Naive thymus-derived CD8-positive, alpha-beta T cell (primary cell): ENCODE measurements around the gene ABHD2. TPM values are rescaled to one million over a fixed set of nuclear protein-coding genes. Genes with fewer than 3 reads are reported as not detected.
"Not testable (repeated sequence)": the region's sequence is repeated elsewhere in the genome, so short reads cannot be mapped to it uniquely, and the experiment has no call there.

Experiments used
- ATAC-seq, 2 donors: fragments of 150-1000 bp; cut with Tn5 transposase in 1 of 2; sonication (Bioruptor Pico), chemical (Tn5 transposase) in 1 of 2; 1 replicate in 1 of 2; 2 replicates in 1 of 2; pipeline ENCODE4 v1.10.0; 2021; ENCODE audit warnings: mild to moderate bottlenecking in 2 of 2, moderate library complexity in 2 of 2
- POLR2A ChIA-PET: fragments of 350-600 bp; sonication (Branson Sonifier 250); formaldehyde crosslinking; loops from one replicate; lab custom pipeline; 2021; ENCODE audit warnings: antibody characterized with exemption; lab: Charles Lee
- DNase-seq, 10 donors: peaks; one replicate each; pipeline versions ENCODE4 v3.0.0 to v3.0.0-alpha.2; 2020 to 2022
- H3K27ac Mint-ChIP-seq, 10 donors: one replicate each; pipeline ENCODE4 v1.8.0; 2020 to 2022; ENCODE audit warnings: mild to moderate bottlenecking in 10 of 10, mixed read lengths in 10 of 10, moderate library complexity in 4 of 10, inconsistent platforms in 1 of 10
- H3K27me3 Mint-ChIP-seq, 5 donors: one replicate each; pipeline ENCODE4 v1.8.0; 2021 to 2022; ENCODE audit warnings: mixed read lengths in 5 of 5
- H3K36me3 Mint-ChIP-seq, 3 donors: one replicate each; pipeline ENCODE4 v1.8.0; 2020 to 2022; ENCODE audit warnings: mixed read lengths in 3 of 3, mild to moderate bottlenecking in 2 of 3, inconsistent platforms in 1 of 3
- H3K4me1 Mint-ChIP-seq, 4 donors: one replicate each; pipeline ENCODE4 v1.8.0; 2021 to 2022; ENCODE audit warnings: mixed read lengths in 4 of 4
- H3K4me3 Mint-ChIP-seq, 10 donors: one replicate each; pipeline ENCODE4 v1.8.0; 2020 to 2022; ENCODE audit warnings: mild to moderate bottlenecking in 10 of 10, mixed read lengths in 10 of 10, moderate library complexity in 6 of 10, inconsistent platforms in 1 of 10
- H3K9me3 Mint-ChIP-seq, 9 donors: one replicate each; pipeline ENCODE4 v1.8.0; 2020 to 2022; ENCODE audit warnings: mixed read lengths in 9 of 9, mild to moderate bottlenecking in 3 of 9, inconsistent platforms in 1 of 9, moderate library complexity in 1 of 9
- polyA plus RNA-seq, 3 donors: library from polyadenylated mRNA; unstranded; fragments of 300-500 nt; fragmentation: Illumina TruSeq; gene quantifications; one replicate each; pipeline ENCODE4 v1.2.3, GENCODE V29; 2021
- total RNA-seq, 8 experiments: library from RNA in 2 of 8; stranded (reverse) in 2 of 8; gene quantifications; one replicate each; pipeline ENCODE4 v1.2.3 and lab custom pipeline; 2021 to 2026

The ABHD2 gene
- total and polyA plus RNA-seq, 5 experiments from 2014 or later = 14.0 to 49.9 (median 17.1) TPM

- Mint-ChIP-seq H3K27me3 (no peaks in the 10 kb centered on the region), H3K4me3 (no peak overlapping the region), H3K4me1 (peaks cover 9 to 36% (median 13%) of the 10 kb centered on the region in 4 donors), H3K9me3 (no peaks in the 10 kb centered on the region), H3K27ac (no peak overlapping the region), H3K36me3 (peaks cover 0 to 38% (median 7%) of the 10 kb centered on the region in 3 donors)
- POLR2A ChIA-PET = no interaction called here
- ATAC-seq (no peak), DNase-seq (no peak)
Observed at GRCh38 chr15:89128320-89129122, 40.3 kb downstream of the ABHD2 start.

- H3K4me1 Mint-ChIP-seq = peaks cover 10 to 40% (median 13%) of the 10 kb centered on the region in 4 donors
- POLR2A ChIA-PET = interaction anchor here (0.7 to 1.2 kb wide), 2 partner anchors 9 to 224 kb away, joined by 3 read pairs; no protein-coding TSS in a partner anchor
- no peaks in the 10 kb centered on the region for H3K9me3 Mint-ChIP-seq
- peaks cover 0 to 33% (median 5%) of the 10 kb centered on the region in 3 donors for H3K36me3 Mint-ChIP-seq
- peak; percentile 36 to 79 (median 54) for DNase-seq
- no peak overlapping the region for H3K4me3 Mint-ChIP-seq
- ATAC-seq = peak; percentile 65 to 75
- no peaks in the 10 kb centered on the region for H3K27me3 Mint-ChIP-seq
- peak overlapping the region in 1 of 10 donors; percentile 17 for H3K27ac Mint-ChIP-seq
Observed at GRCh38 chr15:89129123-89129815, 41.0 kb downstream of the ABHD2 start.

- POLR2A ChIA-PET = interaction anchor here (0.7 to 1.2 kb wide), 2 partner anchors 9 to 225 kb away, joined by 3 read pairs; no protein-coding TSS in a partner anchor
Observed at GRCh38 chr15:89129816-89130134, 41.5 kb downstream of the ABHD2 start.

GRCh38 chr15:89130201-89130600, 41.9 kb downstream of the ABHD2 start:
- Mint-ChIP-seq H3K27me3 (no peaks in the 10 kb centered on the region), H3K4me1 (peaks cover 10 to 43% (median 13%) of the 10 kb centered on the region in 4 donors), H3K9me3 (no peaks in the 10 kb centered on the region), H3K36me3 (peaks cover 0 to 29% (median 5%) of the 10 kb centered on the region in 3 donors), H3K4me3 (peak overlapping the region in 1 of 10 donors; percentile 59), H3K27ac (peak overlapping the region in 3 of 10 donors; percentile 22 to 88 (median 26))
- ATAC-seq (no peak), DNase-seq (peak in 2 of 10 donors; percentile 7 to 28)
- POLR2A ChIA-PET = interaction anchor here (0.7 to 1.2 kb wide), 2 partner anchors 8 to 225 kb away, joined by 3 read pairs; no protein-coding TSS in a partner anchor

More at GRCh38 chr15:89129816-89130134, 41.5 kb downstream of the ABHD2 start:
- Mint-ChIP-seq H3K4me1 (peaks cover 10 to 41% (median 13%) of the 10 kb centered on the region in 4 donors), H3K27me3 (no peaks in the 10 kb centered on the region), H3K36me3 (peaks cover 0 to 29% (median 5%) of the 10 kb centered on the region in 3 donors), H3K27ac (peak overlapping the region in 2 of 10 donors; percentile 17 to 26), H3K4me3 (no peak overlapping the region), H3K9me3 (no peaks in the 10 kb centered on the region)
- DNase-seq (no peak), ATAC-seq (no peak)

GRCh38 chr15:89131731-89132130, 43.5 kb downstream of the ABHD2 start:
- Mint-ChIP-seq H3K27ac (peak overlapping the region in 4 of 10 donors; percentile 5 to 88 (median 21)), H3K9me3 (no peaks in the 10 kb centered on the region), H3K4me3 (no peak overlapping the region), H3K27me3 (no peaks in the 10 kb centered on the region), H3K36me3 (peaks cover 3 to 29% (median 10%) of the 10 kb centered on the region in 3 donors), H3K4me1 (peaks cover 16 to 56% (median 22%) of the 10 kb centered on the region in 4 donors)
- no peak for ATAC-seq
- POLR2A ChIA-PET = interaction anchor here (0.6 to 1.2 kb wide), 2 partner anchors 43 to 74 kb away, joined by 3 to 4 read pairs; partner anchors contain the start of gene ABHD2
- DNase-seq = no peak

- DNase-seq (peak in 3 of 10 donors; percentile 7 to 52 (median 9)), ATAC-seq (peak in 1 of 2 donors; percentile 48)
- H3K4me1 Mint-ChIP-seq = peaks cover 27 to 64% (median 32%) of the 10 kb centered on the region in 4 donors
- peak overlapping the region in 2 of 10 donors; percentile 54 to 70 for H3K4me3 Mint-ChIP-seq
- POLR2A ChIA-PET = interaction anchor here (0.5 to 1.2 kb wide), 3 partner anchors 44 to 791 kb away, joined by 3 to 5 read pairs (median 4); partner anchors contain the start of gene ABHD2
- H3K27ac Mint-ChIP-seq = peak overlapping the region in 9 of 10 donors; percentile 4 to 87 (median 40)
- H3K27me3 Mint-ChIP-seq = no peaks in the 10 kb centered on the region
- peaks cover 3 to 39% (median 10%) of the 10 kb centered on the region in 3 donors for H3K36me3 Mint-ChIP-seq
- H3K9me3 Mint-ChIP-seq = no peaks in the 10 kb centered on the region
Observed at GRCh38 chr15:89132611-89133507, 44.6 kb downstream of the ABHD2 start.

- POLR2A ChIA-PET, DNase-seq, H3K9me3 Mint-ChIP-seq, H3K27me3 Mint-ChIP-seq, H3K4me3 Mint-ChIP-seq, ATAC-seq: not testable (repeated sequence)
- Mint-ChIP-seq H3K36me3 (peaks cover 3 to 55% (median 15%) of the 10 kb centered on the region in 3 donors), H3K27ac (peak overlapping the region in 6 of 10 donors; percentile 4 to 68 (median 46)), H3K4me1 (peaks cover 27 to 71% (median 33%) of the 10 kb centered on the region in 4 donors)
Observed at GRCh38 chr15:89135387-89136077, 47.3 kb downstream of the ABHD2 start.

GRCh38 chr15:89136078-89136806, 48.0 kb downstream of the ABHD2 start:
- H3K4me3 Mint-ChIP-seq = peak overlapping the region in 3 of 10 donors; percentile 22 to 46 (median 43)
- no peaks in the 10 kb centered on the region for H3K9me3 Mint-ChIP-seq
- POLR2A ChIA-PET = no interaction called here
- no peaks in the 10 kb centered on the region for H3K27me3 Mint-ChIP-seq
- no peak for ATAC-seq
- H3K36me3 Mint-ChIP-seq = peaks cover 3 to 51% (median 15%) of the 10 kb centered on the region in 3 donors
- peak overlapping the region in 9 of 10 donors; percentile 15 to 78 (median 66) for H3K27ac Mint-ChIP-seq
- H3K4me1 Mint-ChIP-seq = peaks cover 27 to 67% (median 34%) of the 10 kb centered on the region in 4 donors
- no peak for DNase-seq

GRCh38 chr15:89136818-89137772, 48.8 kb downstream of the ABHD2 start:
- peak in 5 of 10 donors; percentile 1 to 16 (median 5) for DNase-seq
- peaks cover 3 to 49% (median 15%) of the 10 kb centered on the region in 3 donors for H3K36me3 Mint-ChIP-seq
- H3K27me3 Mint-ChIP-seq = no peaks in the 10 kb centered on the region
- peaks cover 24 to 65% (median 33%) of the 10 kb centered on the region in 4 donors for H3K4me1 Mint-ChIP-seq
- POLR2A ChIA-PET = no interaction called here
- ATAC-seq = peak; percentile 35 to 77
- peak overlapping the region; percentile 34 to 79 (median 66) for H3K27ac Mint-ChIP-seq
- H3K4me3 Mint-ChIP-seq = peak overlapping the region in 3 of 10 donors; percentile 22 to 43 (median 24)
- no peaks in the 10 kb centered on the region for H3K9me3 Mint-ChIP-seq

- ATAC-seq (no peak), DNase-seq (no peak)
- Mint-ChIP-seq H3K4me3 (no peak overlapping the region), H3K36me3 (peaks cover 3 to 56% (median 19%) of the 10 kb centered on the region in 3 donors), H3K9me3 (no peaks in the 10 kb centered on the region), H3K4me1 (peaks cover 23 to 62% (median 31%) of the 10 kb centered on the region in 4 donors), H3K27me3 (no peaks in the 10 kb centered on the region), H3K27ac (peak overlapping the region in 3 of 10 donors; percentile 54 to 79 (median 77))
- POLR2A ChIA-PET = interaction anchor here (0.5 kb wide), 1 partner anchor 8 kb away, joined by 3 read pairs; no protein-coding TSS in a partner anchor
Observed at GRCh38 chr15:89137926-89138325, 49.7 kb downstream of the ABHD2 start.
